SIG-M5 treated with dmso at 0.1 percent for 504 hours (cell line): ENCODE data around the gene FOXJ2.
"Not testable (repeated sequence)": the region's sequence is repeated elsewhere in the genome, so short reads cannot be mapped to it uniquely, and the experiment has no call there.

Experiments used
- DNase-seq: peaks from one replicate; lab custom pipeline; 2025; ENCODE audit not compliant: unreplicated experiment; lab: John Stamatoyannopoulos, UW

Gene FOXJ2

GRCh38 chr12:8028267-8028666 lies 4.2 kb upstream of the FOXJ2 start:
- DNase-seq: no peak

DNA sequence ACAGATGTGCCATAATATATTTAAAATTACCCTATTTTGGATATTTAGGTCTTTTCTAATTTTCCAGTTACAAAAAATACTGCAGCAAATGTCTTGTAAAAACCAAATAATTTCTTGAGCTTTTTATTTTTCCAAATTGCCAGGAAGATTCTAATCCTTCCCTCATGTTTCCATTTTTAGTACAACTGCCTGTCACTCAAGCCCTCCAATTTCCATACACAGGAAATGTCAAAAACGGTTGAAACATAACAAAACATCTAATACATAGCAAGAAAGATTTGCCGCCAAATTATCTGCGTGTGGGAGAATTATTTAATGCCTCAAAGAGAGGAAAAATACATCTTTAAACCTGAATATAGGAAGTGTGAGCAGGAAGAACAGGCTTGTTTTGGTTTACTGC lies 2.3 kb upstream of the FOXJ2 start:
- no peak for DNase-seq

- DNase-seq: not testable (repeated sequence)
Observed at GRCh38 chr12:8031017-8031416, 1.5 kb upstream of the FOXJ2 start.

GRCh38 chr12:8031872-8032241 lies 659 bp upstream of the FOXJ2 start:
- no peak for DNase-seq

DNA sequence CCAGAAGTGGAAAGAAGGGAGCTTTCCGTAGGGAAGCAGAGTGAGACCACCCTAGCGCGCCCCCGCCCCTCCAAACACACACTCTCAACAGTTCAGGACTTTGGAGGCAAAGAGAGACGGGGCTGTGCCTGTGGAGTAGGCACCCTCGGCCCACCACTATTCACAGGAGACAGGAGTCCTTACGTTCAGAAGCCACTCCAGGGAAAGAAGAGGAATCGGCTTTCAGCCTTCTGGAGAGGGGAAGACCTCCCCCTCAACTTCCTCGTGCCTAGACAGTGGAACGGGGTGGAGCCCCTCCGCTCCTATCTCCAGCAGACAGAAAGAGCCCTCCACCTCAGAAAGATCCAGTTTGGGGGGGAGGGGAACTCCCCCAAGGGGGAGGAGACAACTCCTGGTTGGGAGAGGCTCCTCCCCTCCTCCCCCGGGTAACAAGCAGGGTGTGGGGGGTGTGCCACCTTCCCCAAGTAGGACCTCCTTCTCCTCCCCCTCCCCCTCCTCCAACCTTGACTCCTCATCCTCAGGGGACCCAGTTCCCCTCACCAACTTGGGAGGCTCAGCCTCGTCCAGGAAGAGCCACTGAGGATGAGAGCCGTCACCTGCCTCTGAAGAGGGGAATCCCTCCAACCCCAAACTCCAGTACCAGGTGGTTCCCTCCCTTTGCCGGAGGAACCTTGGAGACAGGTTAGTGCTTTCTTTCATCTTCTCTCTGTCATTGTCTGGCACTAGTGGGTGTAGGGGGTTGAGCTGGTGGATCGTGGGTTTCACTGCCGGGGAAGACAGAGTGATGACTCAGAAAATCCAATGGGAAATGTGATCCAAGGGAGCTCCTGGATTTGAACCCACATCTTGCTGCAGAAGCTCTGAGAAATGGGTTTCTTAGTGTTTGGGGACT lies 883 bp downstream of the FOXJ2 start:
- DNase-seq: peak; percentile 46

DNA sequence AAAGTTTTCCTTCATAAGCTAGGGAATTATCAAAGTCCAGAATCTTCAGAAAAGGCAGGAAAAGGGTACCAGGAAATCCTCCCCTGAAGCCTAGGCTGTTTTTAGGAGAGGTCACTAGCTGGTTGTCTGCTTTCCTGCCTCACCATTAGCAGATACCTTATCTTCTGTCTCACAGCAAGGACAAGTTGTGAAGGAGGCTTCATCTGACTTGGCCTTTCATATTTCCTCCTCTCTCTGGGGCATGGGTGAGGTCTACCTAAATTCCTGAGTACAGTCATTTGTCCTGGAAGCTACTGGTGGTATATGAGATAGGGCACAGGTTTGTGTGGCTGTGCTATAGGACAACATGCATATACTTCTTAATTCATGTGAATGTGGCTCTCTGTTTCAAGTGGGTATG lies 2.3 kb downstream of the FOXJ2 start:
- no peak for DNase-seq

GRCh38 chr12:8035440-8036010 lies 3.0 kb downstream of the FOXJ2 start:
- DNase-seq: no peak

- DNase-seq: no peak
Observed at GRCh38 chr12:8036346-8036745, 3.8 kb downstream of the FOXJ2 start.

GRCh38 chr12:8037046-8037663 lies 4.6 kb downstream of the FOXJ2 start:
- DNase-seq: peak; percentile 66

GRCh38 chr12:8037947-8038346 lies 5.4 kb downstream of the FOXJ2 start:
- DNase-seq: no peak

GRCh38 chr12:8038659-8039114 lies 6.2 kb downstream of the FOXJ2 start:
- no peak for DNase-seq

DNA sequence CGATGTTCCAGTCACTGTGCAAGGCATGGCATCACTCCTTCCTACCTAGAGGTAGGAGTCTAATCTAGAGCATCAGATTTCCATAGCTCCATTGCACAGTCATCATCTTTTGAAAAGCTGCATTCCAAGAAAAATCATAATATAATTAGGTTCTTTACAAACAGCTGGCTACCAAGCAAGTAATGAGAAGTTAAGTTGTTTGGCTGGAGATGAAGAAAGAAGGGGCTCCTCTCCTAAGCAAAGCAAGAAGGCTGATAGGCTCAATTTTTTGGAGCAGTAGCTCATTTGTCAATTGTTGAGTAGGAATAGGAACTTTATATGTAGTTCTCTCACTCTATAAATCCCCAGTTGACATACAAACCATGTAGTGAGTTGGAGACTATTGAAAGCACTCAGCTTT lies 8.3 kb downstream of the FOXJ2 start:
- DNase-seq: no peak

GRCh38 chr12:8045952-8046944 lies 13.7 kb downstream of the FOXJ2 start:
- DNase-seq: peak; percentile 81

DNA sequence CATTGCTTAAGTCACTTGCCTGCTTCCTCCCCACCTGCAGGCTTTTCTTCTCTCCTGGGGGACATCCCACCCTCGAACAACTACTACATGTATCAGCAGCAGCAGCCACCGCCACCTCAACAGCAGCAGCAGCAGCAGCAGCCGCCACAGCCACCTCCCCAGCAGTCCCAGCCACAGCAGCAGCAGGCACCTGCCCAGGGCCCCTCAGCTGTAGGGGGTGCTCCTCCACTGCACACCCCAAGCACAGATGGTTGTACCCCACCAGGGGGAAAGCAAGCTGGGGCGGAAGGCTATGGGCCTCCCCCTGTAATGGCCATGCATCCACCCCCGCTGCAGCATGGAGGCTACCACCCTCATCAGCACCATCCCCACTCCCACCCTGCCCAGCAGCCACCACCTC lies 15.3 kb downstream of the FOXJ2 start:
- DNase-seq: no peak

GRCh38 chr12:8048906-8049305 lies 16.4 kb downstream of the FOXJ2 start:
- no peak for DNase-seq

DNA sequence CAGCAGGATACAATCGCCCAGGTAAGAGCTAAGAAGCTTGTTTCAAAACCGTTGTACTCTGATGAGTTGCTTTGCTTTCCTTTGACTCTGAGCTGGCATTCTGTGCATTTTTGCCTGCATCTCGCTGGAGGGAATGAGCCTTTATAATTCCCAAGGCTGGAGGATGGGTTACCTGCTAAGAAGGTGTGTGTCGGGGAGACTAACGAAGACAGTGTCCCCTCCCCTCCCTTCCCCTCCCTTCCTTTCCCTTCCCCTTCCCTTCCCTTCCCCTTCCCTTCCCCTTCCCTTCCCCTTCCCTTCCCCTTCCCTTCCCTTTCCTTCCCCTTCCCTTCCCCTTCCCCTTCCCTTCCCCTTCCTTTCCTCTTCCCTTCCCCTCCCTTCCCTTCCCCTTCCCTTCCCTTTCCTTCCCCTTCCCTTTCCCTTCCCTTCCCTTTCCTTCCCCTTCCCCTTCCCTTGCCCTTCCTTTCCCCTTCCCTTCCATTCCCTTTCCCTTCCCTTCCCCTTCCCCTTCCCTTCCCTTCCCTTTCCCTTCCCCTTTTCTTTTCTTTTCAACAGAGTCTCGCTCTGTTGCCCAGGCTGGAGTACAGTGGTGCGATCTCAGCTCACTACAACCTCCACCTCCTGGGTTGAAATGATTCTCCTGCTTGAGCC lies 18.2 kb downstream of the FOXJ2 start:
- DNase-seq: no peak

DNA sequence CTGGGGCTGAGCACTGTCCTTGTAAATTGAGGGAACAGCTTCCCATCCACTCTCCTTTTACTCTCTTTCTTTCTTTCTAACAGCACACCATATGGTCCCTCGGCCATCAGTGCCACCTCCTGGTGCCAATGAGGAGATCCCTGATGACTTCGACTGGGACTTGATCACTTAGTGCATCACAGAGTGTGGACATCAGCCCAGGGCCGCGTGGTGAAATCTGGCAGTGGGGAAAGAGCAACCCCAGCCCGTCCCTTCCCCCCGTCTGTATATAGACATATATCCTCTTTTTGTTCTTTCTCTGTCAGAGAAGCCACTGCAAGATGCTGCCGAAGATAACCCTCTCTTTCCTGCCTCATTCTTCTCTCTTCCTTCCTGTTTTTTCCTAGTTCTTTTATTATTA lies 20.2 kb downstream of the FOXJ2 start:
- peak; percentile 85 for DNase-seq

- DNase-seq: no peak
Observed at GRCh38 chr12:8054816-8055215, 22.3 kb downstream of the FOXJ2 start.

DNA sequence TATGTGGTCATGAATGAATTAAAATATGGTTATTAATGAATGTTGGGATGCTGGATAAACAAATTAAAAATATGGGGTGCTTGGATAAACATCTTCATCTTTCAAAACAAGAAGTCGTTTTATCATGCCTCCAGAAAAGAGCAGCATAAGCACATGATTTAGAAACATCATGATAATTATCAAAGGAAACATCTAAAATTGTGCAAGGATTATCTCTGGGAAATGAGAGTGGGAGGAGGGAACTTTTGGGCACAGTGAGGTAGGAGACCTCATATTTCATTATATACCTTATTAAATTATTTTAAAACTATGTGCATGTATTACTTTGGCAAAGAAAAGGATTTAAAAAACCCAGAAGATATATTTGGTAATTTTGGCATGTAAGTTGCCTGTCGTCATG lies 24.8 kb downstream of the FOXJ2 start:
- DNase-seq: no peak

GRCh38 chr12:8057839-8058238 lies 25.3 kb downstream of the FOXJ2 start:
- DNase-seq: peak; percentile 98
